ENCODE data around the gene DNA2. TPM values are rescaled to one million over a fixed set of nuclear protein-coding genes. Genes with fewer than 3 reads are reported as not detected.

Gene DNA2
- total RNA-seq, 1 experiment from 2014 or later = 19.4 TPM

DNA sequence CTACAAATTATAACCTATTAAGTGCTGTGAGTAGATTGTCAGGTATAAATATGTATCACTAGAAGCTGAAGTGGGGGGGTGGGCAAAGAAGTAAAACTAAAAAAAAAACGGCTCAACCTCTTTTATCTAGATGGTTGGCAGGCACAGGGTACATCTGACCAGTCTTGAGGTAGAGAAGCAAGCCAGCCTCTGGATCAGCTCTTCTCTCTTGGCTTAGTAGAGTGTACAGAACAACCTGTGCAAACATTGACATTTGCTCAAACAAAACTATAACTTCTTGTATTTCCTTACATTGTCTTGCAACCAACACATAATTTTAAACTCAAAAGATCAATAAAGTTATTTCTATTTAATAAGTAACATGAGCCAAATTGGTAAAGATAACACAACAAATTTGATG is 25.6 kb downstream of the DNA2 start:
- no peak for DNase-seq (ENCODE audit: low read depth)

DNA sequence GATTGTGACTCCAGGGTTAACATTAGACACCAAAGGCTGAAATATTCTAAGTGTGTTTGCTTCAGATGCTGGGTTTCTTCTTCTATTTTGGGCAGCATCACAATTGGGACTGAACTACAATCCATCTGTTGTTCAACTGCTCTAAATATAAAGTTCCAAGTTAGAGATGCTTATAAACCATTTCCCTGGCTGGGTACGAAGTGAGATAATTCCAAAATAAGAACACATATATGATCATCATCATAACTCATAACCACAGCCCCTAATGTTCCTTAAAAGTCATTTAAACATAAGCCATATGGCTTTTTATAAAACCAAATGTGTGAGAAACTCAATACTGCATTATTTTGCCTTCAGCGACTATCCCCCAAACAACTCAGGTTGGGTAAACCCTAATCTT is 28.8 kb downstream of the DNA2 start:
- DNase-seq (ENCODE audit: low read depth) = no peak

DNA sequence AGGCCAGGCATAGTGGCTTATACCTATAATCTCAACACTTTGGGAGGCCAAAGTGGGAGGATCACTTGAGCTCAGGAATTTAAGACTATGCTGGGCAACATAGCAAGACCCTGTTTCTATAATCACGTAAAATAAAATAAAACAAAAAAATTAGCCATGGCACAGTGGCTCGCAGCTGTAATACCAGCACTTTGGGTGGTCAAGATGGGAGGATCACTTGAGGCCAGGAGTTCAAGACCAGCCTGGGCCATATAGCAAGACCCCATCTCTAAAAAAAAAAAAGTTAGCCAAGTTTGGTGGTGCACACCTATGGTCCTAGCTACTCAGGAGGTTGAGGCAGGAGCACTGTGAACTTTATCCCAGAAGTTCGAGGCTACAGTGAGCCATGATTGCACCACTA is 30.9 kb downstream of the DNA2 start:
- DNase-seq (ENCODE audit: low read depth) = no peak

DNA sequence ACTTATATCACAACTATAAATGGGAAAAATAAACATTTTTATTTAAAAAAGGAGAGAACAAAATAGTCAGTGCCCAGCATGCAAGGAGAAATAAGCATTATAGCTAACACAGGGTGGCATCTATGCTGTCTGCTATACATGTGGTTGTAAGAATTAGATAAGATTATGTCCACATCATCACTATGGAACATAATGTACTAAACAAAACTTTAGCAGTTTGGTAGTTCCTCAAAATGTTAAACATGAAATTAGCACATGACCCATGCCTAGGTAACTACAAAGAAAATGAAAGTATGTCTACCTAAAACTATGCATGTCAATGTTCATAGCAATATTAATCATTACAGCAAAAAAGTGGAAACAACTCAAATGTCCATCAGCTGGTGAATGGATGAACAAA is 36.0 kb downstream of the DNA2 start:
- DNase-seq (ENCODE audit: low read depth) = no peak

DNA sequence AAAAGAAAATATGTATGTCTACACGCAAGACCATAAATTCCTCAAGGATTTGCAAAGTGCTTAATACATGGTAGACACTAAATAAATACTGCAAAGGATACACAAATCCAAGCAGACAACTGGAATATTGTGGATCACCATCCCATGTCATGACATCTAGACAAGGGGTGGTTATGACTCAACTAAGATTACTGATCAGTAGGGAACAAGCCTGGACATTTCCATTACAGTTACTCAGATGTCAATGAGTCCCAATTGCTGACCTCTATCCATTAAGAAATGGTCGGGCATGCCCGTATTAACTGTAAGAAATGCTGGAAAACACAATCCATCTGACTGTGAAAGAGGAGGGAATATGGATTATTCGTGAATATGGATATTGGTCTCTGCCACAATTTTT is 37.1 kb downstream of the DNA2 start:
- DNase-seq (ENCODE audit: low read depth) = no peak

DNA sequence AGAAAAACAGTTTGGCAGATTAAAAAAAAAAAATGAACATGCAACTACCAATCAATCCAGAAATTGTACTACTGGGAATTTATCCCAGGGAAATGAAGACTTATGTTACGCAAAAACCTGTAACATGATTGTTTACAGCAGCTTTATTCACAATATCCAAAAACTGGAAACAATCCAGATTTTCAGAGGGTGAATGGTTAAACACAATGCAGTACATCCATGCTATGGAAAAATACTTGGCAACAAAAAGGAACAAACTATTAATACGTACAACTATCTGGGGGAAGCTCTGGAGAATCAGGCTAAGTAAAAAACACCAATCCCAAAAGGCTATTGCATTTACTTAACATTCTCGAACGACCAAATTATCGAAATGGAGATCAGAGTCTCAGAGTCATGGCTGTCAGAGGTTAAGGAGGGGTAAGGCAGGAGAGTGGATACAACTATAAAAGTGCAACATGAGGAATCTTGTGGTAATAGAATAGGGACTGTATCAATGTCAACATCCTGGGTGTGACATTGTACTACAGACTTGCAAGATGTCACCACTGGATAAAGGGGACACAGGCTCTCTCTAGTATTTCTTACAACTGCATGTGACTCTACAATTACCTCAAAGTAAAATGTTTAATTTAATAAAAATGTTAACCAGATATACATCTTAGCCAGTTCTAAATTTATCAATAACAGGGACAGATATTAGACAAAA is 43.2 kb downstream of the DNA2 start:
- DNase-seq (ENCODE audit: low read depth) = no peak

DNA sequence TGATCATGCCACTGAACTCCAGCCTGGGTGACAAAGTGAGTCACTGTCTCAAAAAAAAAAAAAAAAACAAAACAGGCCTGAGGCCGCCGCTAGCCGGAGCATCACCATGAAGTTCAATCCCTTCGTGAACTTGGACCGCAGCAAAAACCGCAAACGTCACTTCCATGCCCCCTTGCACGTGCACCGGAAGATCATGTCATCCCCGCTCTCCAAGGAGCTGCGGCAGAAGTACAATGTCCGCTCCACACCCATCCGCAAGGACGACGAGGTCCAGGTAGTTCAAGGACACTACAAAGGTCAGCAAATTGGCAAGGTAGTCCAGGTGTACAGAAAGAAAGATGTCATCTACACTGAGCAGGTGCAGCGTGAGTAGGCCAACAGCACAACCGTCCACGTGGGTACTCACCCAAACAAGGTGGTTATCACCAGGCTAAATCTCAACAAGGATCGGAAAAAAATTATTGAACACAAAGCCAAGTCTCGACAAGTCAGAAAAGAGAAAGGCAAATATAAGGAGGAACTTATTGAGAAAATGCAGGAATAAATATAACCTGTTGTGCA is 47.2 kb downstream of the DNA2 start:
- DNase-seq (ENCODE audit: low read depth) = no peak

DNA sequence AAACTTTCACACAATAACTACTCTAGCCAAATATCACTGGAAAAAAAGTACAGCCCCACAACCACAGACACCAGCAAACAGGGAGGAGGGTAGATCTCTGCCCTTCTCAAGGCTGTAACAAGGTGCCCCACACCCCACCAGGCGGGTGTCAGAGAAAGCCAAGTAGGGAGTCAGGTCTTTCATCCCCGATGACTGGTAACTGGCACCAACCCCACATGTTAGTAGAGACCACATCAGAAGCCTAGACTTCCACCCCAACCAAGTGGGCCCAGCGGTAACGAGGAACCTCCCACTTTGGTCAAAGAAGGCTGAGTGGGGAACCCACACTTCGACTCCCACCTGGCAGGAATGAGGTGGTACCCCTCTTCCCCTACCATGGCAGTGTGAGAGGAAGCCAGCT is 48.3 kb downstream of the DNA2 start:
- DNase-seq (ENCODE audit: low read depth) = no peak

- no peak for DNase-seq (ENCODE audit: low read depth)
Observed at GRCh38 chr10:68419376-68419775, 52.4 kb downstream of the DNA2 start.

DNA sequence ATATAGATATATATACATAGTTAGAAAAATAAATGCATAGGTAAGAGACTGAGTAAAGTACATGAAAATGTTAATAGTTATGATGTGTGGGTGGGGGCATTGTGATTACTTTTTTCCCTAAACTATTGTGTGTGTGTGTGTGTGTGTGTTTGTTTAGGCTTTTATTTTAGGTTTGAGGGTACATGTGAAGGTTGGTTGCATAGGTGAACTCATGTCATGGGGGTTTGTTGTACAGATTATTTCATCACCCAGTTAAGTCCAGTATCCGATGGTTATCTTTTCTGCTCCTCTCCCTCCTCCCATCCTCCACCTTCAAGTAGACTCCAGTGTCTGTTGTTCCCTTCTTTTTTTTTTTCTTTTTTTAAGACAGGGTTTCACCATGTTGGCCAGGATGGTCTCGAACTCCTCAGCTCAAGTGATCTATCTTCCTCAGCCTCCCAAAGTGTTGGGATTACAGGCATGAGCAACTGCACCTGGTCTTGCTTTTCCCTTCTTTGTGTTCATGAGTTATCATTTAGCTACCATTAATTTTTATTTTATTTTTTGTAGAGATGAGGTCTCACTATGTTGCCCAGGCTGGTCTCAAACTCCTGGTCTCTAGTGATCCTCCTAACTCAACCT is 62.8 kb downstream of the DNA2 start:
- DNase-seq (ENCODE audit: low read depth) = no peak

GRCh38 chr10:68406815-68407548 is 64.8 kb downstream of the DNA2 start, which contains the start of gene RUFY2:
TSS of gene RUFY2 (minus strand) at chr10:68407277. CDS start at chr10:68407189, 88 bp downstream.
- DNase-seq (ENCODE audit: low read depth) = peak; percentile 70

DNA sequence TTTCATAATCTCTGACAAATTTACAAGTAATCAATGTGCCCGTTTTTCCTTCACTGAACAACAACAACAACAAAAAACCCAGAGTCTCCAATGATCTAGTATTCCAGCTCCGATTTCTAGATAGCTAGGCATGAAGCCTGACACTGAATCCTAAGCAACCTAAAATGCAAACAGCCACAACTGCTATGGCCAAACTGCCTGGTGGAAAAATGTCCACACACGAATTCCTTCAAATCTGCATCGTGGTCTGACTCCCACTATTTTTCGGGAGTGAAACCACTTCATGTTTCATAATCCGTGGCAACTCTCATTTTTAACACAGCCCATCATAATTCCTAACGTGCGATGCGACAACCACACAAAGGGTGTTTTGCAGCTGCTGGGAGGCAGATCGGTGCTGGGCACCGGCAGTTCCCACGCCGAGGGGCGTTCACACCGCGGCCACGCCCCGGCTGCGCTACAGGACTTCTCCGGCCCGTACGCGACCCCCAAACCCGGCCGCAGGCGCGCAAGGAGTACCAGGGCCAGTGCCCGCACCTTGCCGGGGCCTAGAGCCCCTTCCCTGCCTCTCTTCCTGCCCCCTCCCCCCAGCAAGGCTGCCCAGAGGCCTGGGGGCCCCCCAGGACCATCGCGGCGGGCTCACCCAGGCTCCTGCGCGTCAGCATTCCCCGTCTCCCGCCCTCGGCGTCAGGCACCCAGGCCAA is 65.5 kb downstream of the DNA2 start:
- peak; percentile 60 for DNase-seq (ENCODE audit: low read depth)

- no peak for DNase-seq (ENCODE audit: low read depth)
Observed at GRCh38 chr10:68403701-68404100, 68.1 kb downstream of the DNA2 start.

- DNase-seq (ENCODE audit: low read depth) = no peak
Observed at GRCh38 chr10:68402276-68402675, 69.5 kb downstream of the DNA2 start.

DNA sequence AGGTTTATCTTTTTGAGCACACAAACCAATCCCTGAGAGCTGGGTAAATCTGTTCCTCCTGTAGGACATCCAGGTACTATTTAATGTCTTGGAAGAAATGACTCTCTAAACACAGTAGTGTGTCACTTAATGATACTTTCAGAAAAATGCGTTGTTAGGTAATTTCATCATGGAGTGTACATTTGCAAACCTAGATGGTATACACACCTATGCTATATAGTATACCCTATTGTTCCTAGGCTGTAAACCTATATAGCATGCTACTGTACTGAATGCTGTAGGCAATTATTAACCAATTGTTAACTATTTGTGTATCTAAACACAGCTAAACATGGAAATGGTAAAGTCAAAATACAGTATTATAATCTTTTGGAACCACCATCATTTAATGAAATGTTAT is 74.8 kb downstream of the DNA2 start:
- DNase-seq (ENCODE audit: low read depth) = no peak

- no peak for DNase-seq (ENCODE audit: low read depth)
Observed at GRCh38 chr10:68385740-68386139, 86.0 kb downstream of the DNA2 start.

DNA sequence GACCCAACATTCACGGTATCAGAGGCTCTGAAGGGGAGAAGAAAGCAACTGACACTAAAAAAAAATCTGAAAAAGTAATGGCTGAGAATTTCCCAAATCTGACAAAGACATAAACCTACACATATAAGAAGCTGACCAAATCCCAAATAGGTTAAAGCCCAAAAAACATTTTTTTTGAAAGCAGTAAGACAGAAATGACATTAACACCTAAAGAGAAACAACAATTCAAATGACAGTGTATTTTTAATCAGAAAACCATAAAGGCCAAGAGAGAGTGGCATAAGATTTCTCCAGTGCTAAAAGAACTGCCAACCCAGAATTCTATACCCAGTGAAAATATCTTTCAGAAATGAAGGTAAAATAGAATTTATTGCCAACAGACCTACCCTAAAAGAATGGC is 100.2 kb downstream of the DNA2 start:
- no peak for DNase-seq (ENCODE audit: low read depth)

DNA sequence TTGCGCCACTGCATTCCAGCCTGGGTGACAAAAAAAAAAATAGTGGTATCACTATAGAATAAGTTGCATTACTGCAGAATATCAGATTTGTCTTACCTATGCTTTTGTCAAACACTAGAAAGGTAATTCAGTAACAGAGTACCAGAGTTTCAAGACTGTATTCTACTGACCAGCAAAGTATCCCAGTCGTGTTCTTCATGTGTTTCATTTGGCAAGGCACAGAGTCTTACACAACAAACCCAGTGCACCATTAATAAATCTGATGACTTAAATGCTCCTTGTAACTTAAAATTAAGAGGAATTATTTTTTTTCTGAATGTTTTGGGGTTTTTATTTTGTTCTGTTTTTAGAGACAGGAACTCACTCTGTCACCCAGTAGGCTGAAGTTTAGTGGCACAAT is 104.7 kb downstream of the DNA2 start:
- no peak for DNase-seq (ENCODE audit: low read depth)

GRCh38 chr10:68366600-68366999 is 105.2 kb downstream of the DNA2 start:
- no peak for DNase-seq (ENCODE audit: low read depth)

- DNase-seq (ENCODE audit: low read depth) = no peak
Observed at GRCh38 chr10:68365611-68366010, 106.2 kb downstream of the DNA2 start.

DNA sequence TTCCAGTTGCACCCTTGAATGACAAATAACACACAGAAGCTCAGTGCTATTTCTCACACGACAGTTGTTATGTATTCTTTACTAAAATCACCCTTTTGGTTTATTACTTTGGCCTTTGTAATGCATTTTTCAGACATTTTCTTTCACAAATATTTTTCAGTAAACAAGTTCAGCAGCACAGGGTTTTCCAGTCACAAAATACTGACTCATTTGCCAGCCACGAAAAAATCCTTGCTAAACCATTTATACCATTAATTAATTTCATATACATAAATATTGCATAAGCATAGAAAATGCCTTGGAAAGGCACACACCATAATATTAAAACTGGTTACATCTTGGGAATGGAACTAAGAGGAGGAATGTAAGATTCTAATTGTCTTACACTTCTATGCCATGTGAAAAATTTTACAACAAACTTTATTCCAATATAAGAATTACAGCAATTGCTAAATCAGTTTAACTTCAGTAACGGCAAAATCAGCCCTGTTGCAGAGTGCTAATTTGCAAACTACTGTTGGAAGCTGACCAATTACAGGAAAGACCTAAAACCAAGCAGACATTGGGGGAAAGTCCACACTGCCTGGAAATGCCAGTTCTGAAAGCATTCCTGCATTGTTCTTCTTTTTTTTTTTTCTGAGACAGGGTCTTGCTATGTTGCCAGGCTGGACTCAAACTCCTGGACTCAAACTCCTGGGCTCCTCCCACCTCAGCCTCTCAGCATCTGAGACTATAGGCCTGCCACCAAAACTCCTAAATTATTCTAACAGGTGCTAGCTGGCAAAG is 107.5 kb downstream of the DNA2 start:
- DNase-seq (ENCODE audit: low read depth) = no peak
